H1 (cell line): ENCODE results near the gene TIMM21. TPM values are rescaled to one million over a fixed set of nuclear protein-coding genes. Genes with fewer than 3 reads are reported as not detected.
A peak's percentile ranks its signal among the peaks of the same experiment; 100 is the strongest.

Source experiments
- CTCF ChIA-PET: fragments of 300-600 bp; sonication (Branson Sonifier 250); formaldehyde crosslinking; loops from one replicate; lab custom pipeline; 2021; ENCODE audit not compliant: partially characterized antibody; lab: Charles Lee
- POLR2A ChIA-PET: fragments of 300-600 bp; sonication (Branson Sonifier 250); formaldehyde crosslinking; loops from one replicate; lab custom pipeline; 2021; ENCODE audit warnings: inconsistent platforms; ENCODE audit not compliant: partially characterized antibody; lab: Charles Lee
- DNase-seq, 2 experiments: peaks; one replicate each; pipeline versions ENCODE4 v3.0.0 to v3.0.0-alpha.2; 2010 to 2022; ENCODE audit warnings: low spot score in 2 of 2, low read depth in 1 of 2, mixed read lengths in 1 of 2
- FAIRE-seq: peaks from 2 replicates; lab custom pipeline; 2011; peaks lifted over from hg19 to GRCh38; lab: Jason Lieb, UNC
- H2AFZ ChIP-seq: 2 replicates; pipeline ENCODE4 v1.8.1; 2012; ENCODE audit warnings: low read length, inconsistent platforms
- H2AK5ac ChIP-seq: 2 replicates; pipeline ENCODE4 v1.6.1; 2013; ENCODE audit warnings: low read depth, low read length
- H2BK120ac ChIP-seq: replicated peaks from 2 replicates; pipeline ENCODE3; 2013; ENCODE audit warnings: low read depth, low read length, inconsistent platforms
- H2BK12ac ChIP-seq: 2 replicates; pipeline ENCODE4 v1.6.1; 2013; ENCODE audit warnings: low read depth, low read length
- H2BK15ac ChIP-seq: 2 replicates; pipeline ENCODE4 v1.6.1; 2013; ENCODE audit warnings: low read length
- H2BK20ac ChIP-seq: 2 replicates; pipeline ENCODE4 v1.6.1; 2013; ENCODE audit warnings: low read length
- H2BK5ac ChIP-seq: 2 replicates; pipeline ENCODE4 v1.6.1; 2013; ENCODE audit warnings: low read depth, low read length
- H3K14ac ChIP-seq: 2 replicates; pipeline ENCODE4 v1.6.1; 2013; ENCODE audit warnings: inconsistent platforms; ENCODE audit not compliant: insufficient read length
- H3K18ac ChIP-seq: 2 replicates; pipeline ENCODE4 v1.6.1; 2013; ENCODE audit warnings: low read length; ENCODE audit errors: extremely low read depth
- H3K23ac ChIP-seq: 2 replicates; pipeline ENCODE4 v1.6.1; 2013; ENCODE audit warnings: inconsistent platforms; ENCODE audit not compliant: insufficient read length
- H3K23me2 ChIP-seq: 2 replicates; pipeline ENCODE4 v1.6.1; 2013; ENCODE audit warnings: low read depth, low read length
- H3K27ac ChIP-seq: 2 replicates; pipeline ENCODE4 v1.6.1; 2011; ENCODE audit warnings: low read depth, low read length, inconsistent platforms
- H3K27me3 ChIP-seq, 4 experiments: replicated peaks in 1 of 4; 1 replicate in 1 of 4; 2 replicates in 3 of 4; pipeline versions ENCODE4 v1.6.1 to v1.8.1; 2011 to 2013; ENCODE audit warnings: low read length in 3 of 4, mild to moderate bottlenecking in 3 of 4, inconsistent platforms in 2 of 4, mixed read lengths in 2 of 4, moderate library complexity in 1 of 4; ENCODE audit not compliant: control insufficient read depth in 3 of 4, insufficient read depth in 3 of 4; ENCODE audit errors: extremely low read depth in 1 of 4
- H3K36me3 ChIP-seq, 4 experiments: 2 replicates each; pipeline versions ENCODE4 v1.6.1 to v1.8.1; 2011 to 2013; ENCODE audit warnings: mild to moderate bottlenecking in 4 of 4, low read length in 3 of 4, moderate library complexity in 2 of 4, control low read depth in 1 of 4, inconsistent platforms in 1 of 4; ENCODE audit not compliant: insufficient read depth in 4 of 4, control insufficient read depth in 2 of 4
- H3K4ac ChIP-seq: replicated peaks from 2 replicates; pipeline ENCODE3; 2013; ENCODE audit warnings: low read length, low read depth, mixed read lengths, inconsistent platforms; ENCODE audit not compliant: insufficient read length
- H3K4me1 ChIP-seq, 4 experiments: replicated peaks in 1 of 4; 1 replicate in 1 of 4; 2 replicates in 3 of 4; pipeline versions ENCODE4 v1.6.1 to v1.8.1; 2011 to 2013; ENCODE audit warnings: low read length in 3 of 4, inconsistent platforms in 2 of 4, mixed read lengths in 1 of 4; ENCODE audit not compliant: insufficient read depth in 4 of 4, control insufficient read depth in 3 of 4
- H3K4me2 ChIP-seq, 2 experiments: 2 replicates each; pipeline versions ENCODE4 v1.6.1 to v1.8.1; 2011 to 2013; ENCODE audit warnings: low read depth in 2 of 2, low read length in 2 of 2, control low read depth in 1 of 2, inconsistent platforms in 1 of 2, mild to moderate bottlenecking in 1 of 2; ENCODE audit not compliant: insufficient read depth in 1 of 2
- H3K4me3 ChIP-seq, 4 experiments: fragments of 200-600, 300-600 bp in 1 of 4; sonication (generic), shearing (Covaris generic), sonication (Bioruptor Twin) in 1 of 4; 2 replicates each; pipeline versions ENCODE4 v1.5.1 to v1.8.1; 2011 to 2016; ENCODE audit warnings: low read length in 4 of 4, low read depth in 3 of 4, control low read depth in 2 of 4, inconsistent platforms in 2 of 4, mild to moderate bottlenecking in 2 of 4, mixed read lengths in 1 of 4, moderate library complexity in 1 of 4; ENCODE audit not compliant: insufficient read depth in 2 of 4; ENCODE audit errors: extremely low read depth in 1 of 4
- H3K56ac ChIP-seq: replicated peaks from 2 replicates; pipeline ENCODE3; 2013; ENCODE audit warnings: low read depth, mild to moderate bottlenecking, mixed read lengths, low read length, inconsistent platforms; ENCODE audit not compliant: insufficient read length
- H3K79me1 ChIP-seq: 2 replicates; pipeline ENCODE4 v1.6.1; 2013; ENCODE audit warnings: low read depth, low read length, control low read depth
- H3K79me2 ChIP-seq, 2 experiments: 2 replicates each; pipeline versions ENCODE4 v1.6.1 to v1.8.1; 2012 to 2013; ENCODE audit warnings: low read length in 2 of 2, mild to moderate bottlenecking in 2 of 2, inconsistent platforms in 1 of 2; ENCODE audit not compliant: insufficient read depth in 2 of 2, control insufficient read depth in 1 of 2
- H3K9ac ChIP-seq, 4 experiments: replicated peaks in 1 of 4; 1 replicate in 1 of 4; 2 replicates in 3 of 4; pipeline versions ENCODE4 v1.6.1 to v1.8.1; 2011 to 2013; ENCODE audit warnings: low read depth in 3 of 4, low read length in 3 of 4, control low read depth in 2 of 4, mild to moderate bottlenecking in 2 of 4, moderate library complexity in 2 of 4, inconsistent platforms in 1 of 4; ENCODE audit errors: extremely low read depth in 1 of 4
- H3K9me3 ChIP-seq, 2 experiments: 2 replicates each; pipeline versions ENCODE4 v1.6.1 to v1.8.1; 2012 to 2013; ENCODE audit warnings: mild to moderate bottlenecking in 2 of 2, moderate library complexity in 2 of 2, control low read depth in 1 of 2, inconsistent platforms in 1 of 2, low read depth in 1 of 2, low read length in 1 of 2, mixed read lengths in 1 of 2; ENCODE audit not compliant: insufficient read depth in 2 of 2
- H4K20me1 ChIP-seq, 2 experiments: replicated peaks in 1 of 2; 2 replicates each; pipeline versions ENCODE3 to v1.8.1; 2011 to 2013; ENCODE audit warnings: inconsistent platforms in 2 of 2, low read length in 2 of 2, mild to moderate bottlenecking in 1 of 2; ENCODE audit not compliant: insufficient read depth in 2 of 2, control insufficient read depth in 1 of 2
- H4K5ac ChIP-seq: 2 replicates; pipeline ENCODE4 v1.6.1; 2013; ENCODE audit warnings: low read length, low read depth, mixed read lengths, inconsistent platforms; ENCODE audit not compliant: insufficient read length
- H4K8ac ChIP-seq: 2 replicates; pipeline ENCODE4 v1.8.0; 2013; ENCODE audit warnings: mild to moderate bottlenecking, moderate library complexity, low read length, inconsistent platforms; ENCODE audit not compliant: insufficient read depth; ENCODE audit errors: extremely low read depth
- H4K91ac ChIP-seq: replicated peaks from 2 replicates; pipeline ENCODE3; 2013; ENCODE audit warnings: low read length, mixed read lengths, inconsistent platforms; ENCODE audit not compliant: insufficient read length
- CBX8 ChIP-seq: fragments of 300-800, 300-1000 bp; sonication (generic); IDR thresholded peaks from 2 replicates; pipeline ENCODE4 v1.7.1; 2016; ENCODE audit warnings: low read depth, low read length, borderline replicate concordance
- CHD2 ChIP-seq: IDR thresholded peaks from 2 replicates; pipeline ENCODE4 v1.6.1; 2012; ENCODE audit warnings: low read length, improper control_type of control experiment
- PHF8 ChIP-seq: fragments of 200-600 bp; sonication (generic); conservative IDR thresholded peaks from 2 replicates; pipeline ENCODE4 v1.7.1; 2012; ENCODE audit warnings: low read depth, mild to moderate bottlenecking, inconsistent platforms, low read length, moderate library complexity
- RAD21 ChIP-seq, 2 experiments: IDR thresholded peaks in 1 of 2; conservative IDR thresholded peaks in 1 of 2; 2 replicates each; pipeline ENCODE4 v1.6.1; 2011; ENCODE audit warnings: low read depth in 2 of 2, low read length in 2 of 2, improper control_type of control experiment in 1 of 2, inconsistent platforms in 1 of 2, mild to moderate bottlenecking in 1 of 2, moderate library complexity in 1 of 2
- RFX5 ChIP-seq: IDR thresholded peaks from 2 replicates; pipeline ENCODE4 v1.6.1; 2011; ENCODE audit warnings: low read depth, low read length, improper control_type of control experiment, borderline replicate concordance
- RXRA ChIP-seq: IDR thresholded peaks from 2 replicates; pipeline ENCODE4 v1.6.1; 2011; ENCODE audit warnings: low read depth, mild to moderate bottlenecking, low read length, moderate library complexity; ENCODE audit not compliant: insufficient read depth
- SIRT6 ChIP-seq: IDR thresholded peaks from one replicate; pipeline ENCODE4 v1.7.1; 2012; ENCODE audit warnings: low read length, inconsistent platforms
- SIX5 ChIP-seq: IDR thresholded peaks from 2 replicates; pipeline ENCODE4 v1.6.1; 2011; ENCODE audit warnings: mild to moderate bottlenecking, low read depth, low read length
- SRF ChIP-seq: IDR thresholded peaks from 2 replicates; pipeline ENCODE4 v1.6.1; 2011; ENCODE audit warnings: mild to moderate bottlenecking, low read depth, low read length, moderate library complexity
- TAF1 ChIP-seq: IDR thresholded peaks from 2 replicates; pipeline ENCODE4 v1.6.1; 2011; ENCODE audit warnings: mild to moderate bottlenecking, low read depth, low read length
- TAF7 ChIP-seq: optimal IDR thresholded peaks from 2 replicates; pipeline ENCODE3; 2011; ENCODE audit warnings: low read depth, mild to moderate bottlenecking, inconsistent platforms, low read length, moderate library complexity, borderline replicate concordance
- TBP ChIP-seq: IDR thresholded peaks from 2 replicates; pipeline ENCODE4 v1.6.1; 2011; ENCODE audit warnings: low read depth, low read length, improper control_type of control experiment
- TCF12 ChIP-seq: IDR thresholded peaks from 2 replicates; pipeline ENCODE4 v1.6.1; 2011; ENCODE audit warnings: low read depth, mild to moderate bottlenecking, low read length
- USF2 ChIP-seq: IDR thresholded peaks from 2 replicates; pipeline ENCODE4 v1.6.1; 2011; ENCODE audit warnings: low read length, improper control_type of control experiment
- WGBS, 2 experiments: shearing (Covaris generic) in 1 of 2; methylation state at CpG; one replicate each; pipeline versions ENCODE4 v1.1.6 to v1.1.7; 2013 to 2015; ENCODE audit warnings: low lambda C conversion rate in 2 of 2, mixed read lengths in 2 of 2, inconsistent platforms in 1 of 2, low coverage in 1 of 2, missing lambda C conversion rate in 1 of 2; ENCODE audit not compliant: insufficient replicate concordance in 2 of 2, insufficient coverage in 1 of 2, insufficient read length in 1 of 2; ENCODE audit errors: extremely low coverage in 1 of 2, missing lambda C conversion rate in 1 of 2; 5-methylcytosine and 5-hydroxymethylcytosine counted together
- polyA plus RNA-seq, 7 experiments: library from polyadenylated mRNA; depleted of rRNA in 3 of 7; stranded (reverse) in 5 of 7; unstranded in 2 of 7; fragments of >200 nt in 5 of 7; fragments of 200-250 nt in 2 of 7; gene quantifications; 1 replicate in 5 of 7; 2 replicates in 1 of 7; 4 replicates in 1 of 7; pipeline versions ENCODE4 v1.2.1 to v1.2.3, GENCODE V29; 2011 to 2013; ENCODE audit warnings: missing spikeins in 2 of 7, mixed read lengths in 2 of 7
- total RNA-seq: library from RNA; stranded (reverse); fragmentation: NEBNext Ultra II Directional; extraction: Animal tissue kit (Norgen Biotek cat#: 25700); gene quantifications from 2 replicates; pipeline ENCODE4 v1.2.1, GENCODE V29; 2021

Gene TIMM21
- total and polyA plus RNA-seq, 2 of the 8 experiments (the other 6 are each of a cell fraction or from before 2014, with no cell fraction given) = 27.9 to 43.8 TPM

DNA sequence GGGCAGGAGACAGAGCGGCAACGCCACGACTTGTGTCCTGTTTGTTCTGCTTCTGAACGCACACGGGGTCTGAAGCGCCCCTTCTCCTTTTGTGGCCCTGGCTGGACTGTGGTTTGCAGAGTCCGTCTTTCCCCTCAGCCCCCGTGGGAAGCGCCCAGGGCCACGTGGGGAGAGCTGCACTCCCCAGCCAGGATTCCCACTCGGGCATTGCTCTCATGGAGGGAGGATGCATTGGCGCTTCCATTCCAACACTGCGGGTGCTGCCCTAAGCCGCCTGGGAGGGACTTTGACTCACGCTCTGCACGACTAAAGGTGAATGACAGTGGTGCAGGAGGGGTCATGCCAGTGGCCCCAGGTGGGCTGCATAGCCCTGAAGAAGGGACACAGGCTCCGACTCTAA lies 52.5 kb downstream of the TIMM21 start:
- Histone ChIP-seq H3K14ac (no peak overlapping the region), H3K27ac (no peak overlapping the region), H2BK12ac (peak overlapping the region; percentile 55; the same call in 1 of the 2 replicates), H3K79me2 (no peaks in the 10 kb centered on the region), H4K91ac (no peak overlapping the region), H2BK5ac (no peak overlapping the region), H3K18ac (no peak overlapping the region), H2AFZ (peak overlapping the region; percentile 32; the same call in 1 of the 2 replicates), H3K23me2 (no peaks in the 10 kb centered on the region), H3K4ac (no peak overlapping the region), H3K9me3 (no peaks in the 10 kb centered on the region; a peak in 1 of 4 replicates), H4K20me1 (no peaks in the 10 kb centered on the region), H3K23ac (no peak overlapping the region), H3K4me2 (no peak overlapping the region), H4K5ac (no peak overlapping the region), H3K36me3 (no peaks in the 10 kb centered on the region), H2BK20ac (no peak overlapping the region), H2BK120ac (no peak overlapping the region), H3K4me3 (no peak overlapping the region), H3K9ac (no peak overlapping the region), H3K4me1 (peaks cover 0 to 5% (median 2%) of the 10 kb centered on the region in 4 experiments; a peak in 4 of 7 replicates), H3K27me3 (no peaks in the 10 kb centered on the region), H3K79me1 (no peaks in the 10 kb centered on the region), H4K8ac (no peak overlapping the region), H2AK5ac (no peak overlapping the region), H2BK15ac (no peak overlapping the region), H3K56ac (no peak overlapping the region)
- DNase-seq (no peak), FAIRE-seq (no peak)
- ChIA-PET POLR2A (no interaction called here), CTCF (interaction anchor here (0.7 to 1.5 kb wide), 3 partner anchors 19 to 142 kb away, joined by 3 read pairs; no protein-coding TSS in a partner anchor)
- WGBS, 2 experiments = 82% methylated on average over 12 of the region's 17 CpGs; no CpG with 5 or more reads in 1 of the 2 experiments
- TF ChIP-seq TCF12 (no peak), PHF8 (no peak), TBP (no peak), SRF (no peak), USF2 (no peak), SIRT6 (no peak), CBX8 (no peak), RXRA (no peak), CHD2 (no peak), RAD21 (IDR thresholded peaks at IDR 0.05 in 1 of 2, conservative IDR thresholded peaks at IDR 0.05 in 1 of 2; ENCODE audit: low read depth in 2 of 2, low read length in 2 of 2) (no peak), SIX5 (no peak), TAF7 (no peak), TAF1 (no peak), RFX5 (no peak)
